GM12873 (cell line): Measurements from ENCODE around the gene DOCK1.

Source experiments
- TF ChIP-seq, protein P1 (sequence below): IDR thresholded peaks from 2 replicates; pipeline ENCODE4 v1.5.1; 2012; ENCODE audit warnings: low read depth, mild to moderate bottlenecking, moderate library complexity, low read length, control low read depth; ENCODE audit not compliant: insufficient read depth; ENCODE audit errors: missing control alignments

Gene DOCK1

GRCh38 chr10:127415901-127416581 lies 510.8 kb downstream of the DOCK1 start:
- TF ChIP-seq, protein P1, sequence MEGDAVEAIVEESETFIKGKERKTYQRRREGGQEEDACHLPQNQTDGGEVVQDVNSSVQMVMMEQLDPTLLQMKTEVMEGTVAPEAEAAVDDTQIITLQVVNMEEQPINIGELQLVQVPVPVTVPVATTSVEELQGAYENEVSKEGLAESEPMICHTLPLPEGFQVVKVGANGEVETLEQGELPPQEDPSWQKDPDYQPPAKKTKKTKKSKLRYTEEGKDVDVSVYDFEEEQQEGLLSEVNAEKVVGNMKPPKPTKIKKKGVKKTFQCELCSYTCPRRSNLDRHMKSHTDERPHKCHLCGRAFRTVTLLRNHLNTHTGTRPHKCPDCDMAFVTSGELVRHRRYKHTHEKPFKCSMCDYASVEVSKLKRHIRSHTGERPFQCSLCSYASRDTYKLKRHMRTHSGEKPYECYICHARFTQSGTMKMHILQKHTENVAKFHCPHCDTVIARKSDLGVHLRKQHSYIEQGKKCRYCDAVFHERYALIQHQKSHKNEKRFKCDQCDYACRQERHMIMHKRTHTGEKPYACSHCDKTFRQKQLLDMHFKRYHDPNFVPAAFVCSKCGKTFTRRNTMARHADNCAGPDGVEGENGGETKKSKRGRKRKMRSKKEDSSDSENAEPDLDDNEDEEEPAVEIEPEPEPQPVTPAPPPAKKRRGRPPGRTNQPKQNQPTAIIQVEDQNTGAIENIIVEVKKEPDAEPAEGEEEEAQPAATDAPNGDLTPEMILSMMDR = no peak

- TF ChIP-seq, protein P1 = no peak
These were observed 511.8 kb downstream of the DOCK1 start for GRCh38 chr10:127417031-127417430.

GRCh38 chr10:127417686-127418401 lies 512.6 kb downstream of the DOCK1 start:
- TF ChIP-seq, protein P1 = no peak

- TF ChIP-seq, protein P1 = no peak
These were observed 513.4 kb downstream of the DOCK1 start for GRCh38 chr10:127418536-127419168.

GRCh38 chr10:127420138-127420684 lies 515.0 kb downstream of the DOCK1 start:
- TF ChIP-seq, protein P1 = no peak

DNA sequence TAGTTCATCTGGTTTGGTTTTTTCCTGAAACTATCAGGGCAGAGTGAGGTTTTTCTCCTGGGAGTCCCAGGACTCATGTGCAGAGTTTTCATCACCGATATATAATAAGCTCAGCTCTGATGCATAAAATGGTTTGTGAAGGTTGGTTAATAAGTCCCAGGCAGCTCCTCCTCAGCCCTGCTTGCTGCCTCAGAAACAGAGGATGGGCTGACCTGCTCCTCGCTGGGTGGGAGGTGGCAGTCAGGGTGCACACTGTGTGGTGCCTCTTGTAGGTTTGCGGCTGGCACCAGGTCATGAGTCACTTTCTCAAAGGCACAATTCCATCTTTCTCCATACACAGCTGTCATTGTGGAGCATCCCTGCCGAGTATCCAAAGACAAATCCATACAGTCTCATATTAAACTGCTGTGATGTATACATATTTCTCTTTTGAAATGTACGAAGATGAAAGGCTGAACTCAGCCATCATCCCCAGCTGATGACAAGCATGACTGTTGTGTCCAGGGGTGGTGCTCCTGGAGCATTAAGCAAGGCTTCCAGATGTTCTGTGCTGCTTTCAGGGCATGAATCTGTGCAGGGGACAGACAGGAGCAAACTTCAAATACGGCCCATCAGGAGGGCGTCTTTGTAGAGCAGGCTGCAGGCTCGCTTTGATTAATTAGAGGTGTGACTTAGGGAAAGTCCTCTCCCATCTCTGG lies 518.1 kb downstream of the DOCK1 start:
- TF ChIP-seq, protein P1 = no peak
